ENCODE data around the gene TP73.

The TP73 gene

GRCh38 chr1:3707939-3708328 is 55.6 kb downstream of the TP73 start:
- no peaks in the 10 kb centered on the region for H3K9me3 ChIP-seq (ENCODE audit: insufficient read depth, low read depth, low read length)
- peaks cover 12% of the 10 kb centered on the region; the same call in 1 of the 2 replicates for H3K4me1 ChIP-seq (ENCODE audit: insufficient read depth, low read length)
- no peak overlapping the region for H3K27ac ChIP-seq (ENCODE audit: low read depth, low read length)
- WGBS, result 64% methylated on average over 11 of the region's 11 CpGs
- H3K9ac ChIP-seq (ENCODE audit: low read depth, low read length), result no peak overlapping the region
- peak overlapping the region; percentile 32; the same call in 1 of the 2 replicates for H3K4me3 ChIP-seq (ENCODE audit: low read length)
- no peaks in the 10 kb centered on the region for H3K36me3 ChIP-seq (ENCODE audit: insufficient read depth, low read length)
- peaks cover 6% of the 10 kb centered on the region; the same call in 1 of the 2 replicates for H3K27me3 ChIP-seq (ENCODE audit: insufficient read depth, low read length)

DNA sequence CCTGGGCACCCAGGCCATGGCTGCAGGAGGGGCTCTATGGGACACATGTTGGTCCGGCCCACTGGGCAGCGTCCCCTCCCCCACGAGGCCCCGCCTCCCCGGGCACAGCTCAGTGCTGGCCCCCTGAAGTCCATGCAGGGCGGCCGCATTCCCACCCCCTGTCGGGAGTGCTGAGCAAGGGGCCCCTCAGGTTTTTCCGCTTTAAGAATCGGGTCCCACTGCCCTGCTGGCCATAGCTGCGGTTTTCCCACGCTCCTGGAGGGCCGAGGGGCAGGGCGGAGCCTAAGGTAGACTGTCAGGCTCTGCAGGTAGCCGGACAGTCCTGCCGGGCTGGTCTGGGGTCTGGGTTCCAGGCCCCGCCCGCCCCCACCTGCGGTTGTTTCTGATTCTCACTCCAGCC is 56.5 kb downstream of the TP73 start:
- no peaks in the 10 kb centered on the region for H3K36me3 ChIP-seq (ENCODE audit: insufficient read depth, low read length)
- peaks cover 6% of the 10 kb centered on the region; the same call in 1 of the 2 replicates for H3K27me3 ChIP-seq (ENCODE audit: insufficient read depth, low read length)
- H3K27ac ChIP-seq (ENCODE audit: low read depth, low read length), result no peak overlapping the region
- 19% methylated on average over 19 of the region's 19 CpGs for WGBS
- H3K4me3 ChIP-seq (ENCODE audit: low read length), result no peak overlapping the region
- no peaks in the 10 kb centered on the region for H3K9me3 ChIP-seq (ENCODE audit: insufficient read depth, low read depth, low read length)
- H3K9ac ChIP-seq (ENCODE audit: low read depth, low read length), result no peak overlapping the region
- peaks cover 12% of the 10 kb centered on the region; the same call in 1 of the 2 replicates for H3K4me1 ChIP-seq (ENCODE audit: insufficient read depth, low read length)

GRCh38 chr1:3710251-3710650 is 57.9 kb downstream of the TP73 start:
- no peaks in the 10 kb centered on the region for H3K9me3 ChIP-seq (ENCODE audit: insufficient read depth, low read depth, low read length)
- no peak overlapping the region for H3K4me3 ChIP-seq (ENCODE audit: low read length)
- H3K27ac ChIP-seq (ENCODE audit: low read depth, low read length), result no peak overlapping the region
- 90% methylated on average over 15 of the region's 15 CpGs for WGBS
- no peak overlapping the region for H3K9ac ChIP-seq (ENCODE audit: low read depth, low read length)
- peaks cover 6% of the 10 kb centered on the region; the same call in 1 of the 2 replicates for H3K27me3 ChIP-seq (ENCODE audit: insufficient read depth, low read length)
- H3K36me3 ChIP-seq (ENCODE audit: insufficient read depth, low read length), result no peaks in the 10 kb centered on the region
- H3K4me1 ChIP-seq (ENCODE audit: insufficient read depth, low read length), result peaks cover 12% of the 10 kb centered on the region; the same call in 1 of the 2 replicates

DNA sequence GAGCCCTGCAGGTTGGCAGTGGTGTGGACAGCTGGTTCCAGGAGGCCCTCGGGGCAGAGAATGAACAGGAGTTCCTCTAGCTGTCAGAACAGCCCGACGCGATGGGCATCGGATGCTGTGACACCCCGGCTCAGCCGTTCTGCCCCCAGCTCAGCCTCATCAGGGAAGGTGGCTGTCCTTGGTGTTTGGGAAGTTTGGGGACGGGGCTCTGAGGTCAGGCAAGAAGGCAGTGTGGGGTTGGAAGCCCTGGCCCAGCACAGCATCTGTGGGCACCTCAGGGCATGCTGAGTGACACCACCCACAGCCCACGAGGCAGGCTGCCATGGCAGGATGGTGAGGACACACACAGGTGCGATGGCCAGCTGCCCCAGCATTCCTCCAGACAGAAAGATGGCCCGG is 59.1 kb downstream of the TP73 start:
- Histone ChIP-seq H3K9me3 (ENCODE audit: insufficient read depth, low read depth, low read length) (no peaks in the 10 kb centered on the region), H3K27ac (ENCODE audit: low read depth, low read length) (no peak overlapping the region), H3K4me3 (ENCODE audit: low read length) (no peak overlapping the region), H3K4me1 (ENCODE audit: insufficient read depth, low read length) (peaks cover 12% of the 10 kb centered on the region; the same call in 1 of the 2 replicates), H3K9ac (ENCODE audit: low read depth, low read length) (no peak overlapping the region), H3K36me3 (ENCODE audit: insufficient read depth, low read length) (no peaks in the 10 kb centered on the region), H3K27me3 (ENCODE audit: insufficient read depth, low read length) (peaks cover 6% of the 10 kb centered on the region; the same call in 1 of the 2 replicates)
- WGBS, result 92% methylated on average over 11 of the region's 11 CpGs

DNA sequence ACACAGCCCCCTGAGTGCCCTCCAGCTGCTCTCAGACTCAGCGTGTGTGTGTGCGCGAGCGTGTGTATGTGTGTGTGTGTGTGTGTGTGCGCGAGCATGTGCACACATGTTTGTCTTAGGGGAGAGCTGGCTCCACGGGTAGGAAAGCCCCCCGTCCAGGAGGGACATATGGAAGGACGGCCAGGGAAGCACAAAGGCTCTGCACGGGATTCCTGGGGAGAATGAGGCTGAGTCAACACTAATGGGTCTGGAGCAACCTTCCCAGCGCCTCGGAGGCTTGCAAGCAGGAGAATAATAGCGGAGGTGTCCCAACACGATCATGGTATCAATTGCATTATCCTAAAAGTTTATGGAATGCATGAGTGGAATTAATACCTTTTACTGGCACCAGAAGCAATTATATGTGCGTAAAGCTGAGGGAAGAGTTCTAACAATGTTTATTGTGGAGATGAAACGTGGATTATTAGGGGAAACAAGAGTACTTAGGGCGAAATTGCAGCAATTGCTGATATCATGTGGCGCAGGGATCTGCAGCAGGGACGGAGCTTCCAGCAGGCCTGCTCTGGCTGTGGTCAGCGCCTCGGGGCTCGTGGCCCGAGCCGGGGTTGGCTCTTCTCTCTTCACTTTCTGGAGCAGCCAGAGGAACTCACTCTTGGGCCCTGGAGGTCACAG is 59.6 kb downstream of the TP73 start:
- WGBS, result 85% methylated on average over 24 of the region's 24 CpGs
- peaks cover 6% of the 10 kb centered on the region; the same call in 1 of the 2 replicates for H3K27me3 ChIP-seq (ENCODE audit: insufficient read depth, low read length)
- H3K27ac ChIP-seq (ENCODE audit: low read depth, low read length), result no peak overlapping the region
- H3K4me1 ChIP-seq (ENCODE audit: insufficient read depth, low read length), result peaks cover 12% of the 10 kb centered on the region; the same call in 1 of the 2 replicates
- H3K4me3 ChIP-seq (ENCODE audit: low read length), result no peak overlapping the region
- H3K36me3 ChIP-seq (ENCODE audit: insufficient read depth, low read length), result no peaks in the 10 kb centered on the region
- no peaks in the 10 kb centered on the region for H3K9me3 ChIP-seq (ENCODE audit: insufficient read depth, low read depth, low read length)
- no peak overlapping the region for H3K9ac ChIP-seq (ENCODE audit: low read depth, low read length)

DNA sequence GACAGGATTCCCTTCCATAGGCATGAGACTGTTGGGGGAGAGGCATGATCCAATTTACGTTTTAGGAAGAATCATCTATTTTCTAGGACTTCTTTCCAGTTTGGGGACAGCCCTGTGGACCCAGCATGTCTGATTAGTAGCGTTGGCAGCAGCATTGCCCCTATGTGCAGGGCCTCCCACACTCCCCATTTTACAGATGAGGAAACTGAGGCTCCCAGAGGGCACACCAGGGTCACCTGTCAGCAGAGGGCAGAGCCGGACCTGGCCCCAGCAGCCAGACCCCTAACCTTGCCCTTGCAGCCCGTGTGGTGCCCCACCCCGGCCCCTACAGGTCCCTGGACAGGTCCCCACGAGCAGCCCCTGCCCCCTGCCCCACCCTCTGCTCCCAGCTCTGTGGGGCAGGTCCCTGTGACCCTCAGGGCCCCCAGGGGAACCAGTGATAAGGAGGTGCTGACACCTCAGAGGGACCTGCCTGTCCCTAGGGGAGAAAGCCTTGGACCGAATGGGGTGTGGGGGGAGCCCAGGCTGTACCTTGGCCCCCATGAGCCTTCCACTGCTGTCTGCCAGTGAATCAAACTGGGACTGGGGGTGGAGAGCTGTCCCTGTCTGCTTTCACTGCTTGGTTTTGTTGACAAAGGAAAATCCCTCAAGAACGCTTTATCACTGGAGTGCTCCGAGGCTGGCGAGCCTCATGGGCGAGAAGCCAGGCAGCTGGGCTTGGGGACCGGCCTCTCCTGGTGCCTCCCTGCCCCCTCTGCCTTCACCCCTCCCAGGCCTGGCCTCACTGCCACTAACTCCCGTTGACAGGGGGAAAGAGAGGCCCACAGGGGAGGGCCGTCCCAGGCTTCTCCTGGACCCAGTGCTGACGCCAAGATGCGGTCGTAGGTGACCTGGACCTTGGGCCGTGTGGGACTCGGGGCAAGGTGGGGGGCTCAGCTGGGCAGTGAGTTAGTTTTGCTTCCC is 60.5 kb downstream of the TP73 start:
- H3K27ac ChIP-seq (ENCODE audit: low read depth, low read length), result no peak overlapping the region
- H3K9me3 ChIP-seq (ENCODE audit: insufficient read depth, low read depth, low read length), result no peaks in the 10 kb centered on the region
- H3K4me3 ChIP-seq (ENCODE audit: low read length), result no peak overlapping the region
- H3K4me1 ChIP-seq (ENCODE audit: insufficient read depth, low read length), result peaks cover 9% of the 10 kb centered on the region; the same call in 1 of the 2 replicates
- no peaks in the 10 kb centered on the region for H3K36me3 ChIP-seq (ENCODE audit: insufficient read depth, low read length)
- 87% methylated on average over 19 of the region's 19 CpGs for WGBS
- H3K9ac ChIP-seq (ENCODE audit: low read depth, low read length), result no peak overlapping the region
- H3K27me3 ChIP-seq (ENCODE audit: insufficient read depth, low read length), result peaks cover 6% of the 10 kb centered on the region

GRCh38 chr1:3713840-3714239 is 61.5 kb downstream of the TP73 start:
- 93% methylated on average over 7 of the region's 7 CpGs for WGBS
- Histone ChIP-seq H3K9ac (ENCODE audit: low read depth, low read length) (no peak overlapping the region), H3K36me3 (ENCODE audit: insufficient read depth, low read length) (no peaks in the 10 kb centered on the region), H3K4me1 (ENCODE audit: insufficient read depth, low read length) (peaks cover 8% of the 10 kb centered on the region; the same call in 1 of the 2 replicates), H3K27ac (ENCODE audit: low read depth, low read length) (no peak overlapping the region), H3K27me3 (ENCODE audit: insufficient read depth, low read length) (no peaks in the 10 kb centered on the region; the same call in none of the 2 replicates), H3K9me3 (ENCODE audit: insufficient read depth, low read depth, low read length) (no peaks in the 10 kb centered on the region), H3K4me3 (ENCODE audit: low read length) (no peak overlapping the region)

DNA sequence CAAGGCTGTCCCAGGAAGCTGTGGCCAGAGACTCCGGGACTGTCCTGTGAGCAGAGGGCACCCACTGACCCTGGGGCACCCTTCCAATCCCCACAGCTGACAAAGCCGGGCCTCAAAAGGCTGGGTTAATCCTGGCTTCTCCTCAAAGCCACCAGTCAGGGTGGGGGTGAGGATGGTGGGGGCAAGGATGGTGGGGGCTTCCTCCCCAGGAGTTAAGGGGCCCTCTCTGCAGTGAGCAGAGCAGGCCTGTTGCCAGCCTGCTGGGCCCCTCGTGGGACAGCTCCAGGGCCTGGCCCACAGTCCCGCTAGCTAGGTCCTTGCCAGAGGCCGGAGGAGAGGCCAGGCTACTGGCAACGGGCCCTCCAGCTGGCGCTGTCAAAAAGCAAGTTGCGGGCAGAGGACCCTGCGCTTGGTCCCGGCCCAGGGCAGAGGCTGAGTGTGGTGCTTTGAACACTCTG is 62.0 kb downstream of the TP73 start:
- H3K27me3 ChIP-seq (ENCODE audit: insufficient read depth, low read length), result no peaks in the 10 kb centered on the region; the same call in none of the 2 replicates
- H3K9me3 ChIP-seq (ENCODE audit: insufficient read depth, low read depth, low read length), result no peaks in the 10 kb centered on the region
- WGBS, result 91% methylated on average over 10 of the region's 10 CpGs
- H3K4me1 ChIP-seq (ENCODE audit: insufficient read depth, low read length), result peaks cover 6% of the 10 kb centered on the region; the same call in 1 of the 2 replicates
- H3K4me3 ChIP-seq (ENCODE audit: low read length), result no peak overlapping the region
- no peaks in the 10 kb centered on the region for H3K36me3 ChIP-seq (ENCODE audit: insufficient read depth, low read length)
- no peak overlapping the region for H3K9ac ChIP-seq (ENCODE audit: low read depth, low read length)
- no peak overlapping the region for H3K27ac ChIP-seq (ENCODE audit: low read depth, low read length)

DNA sequence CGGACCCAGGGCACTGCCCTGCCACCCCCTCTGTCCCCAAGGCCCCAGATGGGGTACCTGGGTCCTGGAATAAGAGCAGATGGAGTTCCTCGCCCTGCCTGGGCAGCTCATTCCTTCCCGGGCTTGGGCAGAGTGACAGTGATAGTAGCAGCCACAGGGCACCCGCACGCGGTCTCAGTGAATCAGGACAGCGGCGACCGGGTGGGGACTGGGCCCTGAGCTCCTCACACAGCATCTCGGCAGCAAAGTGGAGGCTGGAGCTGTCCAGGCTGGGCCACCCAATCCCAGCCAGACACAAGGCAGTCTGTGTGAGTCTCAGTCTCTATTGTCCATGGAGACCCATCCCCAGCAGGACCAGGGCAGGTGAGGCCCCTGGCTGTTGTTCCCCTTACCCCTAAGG is 62.5 kb downstream of the TP73 start:
- Histone ChIP-seq H3K4me3 (ENCODE audit: low read length) (no peak overlapping the region), H3K4me1 (ENCODE audit: insufficient read depth, low read length) (0 out of 2 replicates have a peak, but pooled peaks cover 3% of the 10 kb centered on the region), H3K9me3 (ENCODE audit: insufficient read depth, low read depth, low read length) (no peaks in the 10 kb centered on the region), H3K36me3 (ENCODE audit: insufficient read depth, low read length) (no peaks in the 10 kb centered on the region), H3K27ac (ENCODE audit: low read depth, low read length) (no peak overlapping the region), H3K9ac (ENCODE audit: low read depth, low read length) (no peak overlapping the region), H3K27me3 (ENCODE audit: insufficient read depth, low read length) (no peaks in the 10 kb centered on the region; the same call in none of the 2 replicates)
- WGBS, result 87% methylated on average over 10 of the region's 10 CpGs

- no peak overlapping the region for H3K4me3 ChIP-seq (ENCODE audit: low read length)
- no peak overlapping the region for H3K27ac ChIP-seq (ENCODE audit: low read depth, low read length)
- H3K9me3 ChIP-seq (ENCODE audit: insufficient read depth, low read depth, low read length), result no peaks in the 10 kb centered on the region
- H3K36me3 ChIP-seq (ENCODE audit: insufficient read depth, low read length), result no peaks in the 10 kb centered on the region
- peaks cover 5% of the 10 kb centered on the region; the same call in 1 of the 2 replicates for H3K4me1 ChIP-seq (ENCODE audit: insufficient read depth, low read length)
- 83% methylated on average over 6 of the region's 6 CpGs for WGBS
- H3K9ac ChIP-seq (ENCODE audit: low read depth, low read length), result no peak overlapping the region
- no peaks in the 10 kb centered on the region; the same call in none of the 2 replicates for H3K27me3 ChIP-seq (ENCODE audit: insufficient read depth, low read length)
Observed at GRCh38 chr1:3716351-3716750, 64.0 kb downstream of the TP73 start.
